Natural killer cell (primary cell): ENCODE results near the gene SLC6A19. TPM values are rescaled to one million over a fixed set of nuclear protein-coding genes. Genes with fewer than 3 reads are reported as not detected.
A peak's percentile ranks its signal among the peaks of the same experiment; 100 is the strongest.

Experiments used
- ATAC-seq, 3 donors: fragments of 150-1000 bp in 2 of 3; fragments of 200-7000 bp in 1 of 3; cut with Tn5 transposase; 1 replicate in 1 of 3; 2 replicates in 2 of 3; pipeline ENCODE4 v1.10.0; 2021; ENCODE audit warnings: mild to moderate bottlenecking in 2 of 3, moderate library complexity in 2 of 3
- DNase-seq, 2 donors: peaks; one replicate each; pipeline versions ENCODE4 v3.0.0 to v3.0.0-alpha.2; 2013 to 2021; ENCODE audit warnings: mixed read lengths in 1 of 2
- H3K27ac ChIP-seq: one replicate; pipeline ENCODE4 v1.5.1; 2013; ENCODE audit warnings: mild to moderate bottlenecking, low read length
- H3K27me3 ChIP-seq: one replicate; pipeline ENCODE4 v1.6.1; 2013; ENCODE audit warnings: low read length; ENCODE audit not compliant: control insufficient read depth, insufficient read depth
- H3K36me3 ChIP-seq: one replicate; pipeline ENCODE4 v1.6.1; 2013; ENCODE audit warnings: low read length; ENCODE audit not compliant: control insufficient read depth, insufficient read depth
- H3K4me1 ChIP-seq: one replicate; pipeline ENCODE4 v1.6.1; 2013; ENCODE audit warnings: low read length; ENCODE audit not compliant: control insufficient read depth, insufficient read depth
- H3K4me3 ChIP-seq: one replicate; pipeline ENCODE4 v1.5.1; 2013; ENCODE audit warnings: low read length
- H3K9me3 ChIP-seq: one replicate; pipeline ENCODE4 v1.6.1; 2013; ENCODE audit warnings: low read length; ENCODE audit not compliant: control insufficient read depth, insufficient read depth
- H3K27ac Mint-ChIP-seq, 2 donors: one replicate each; pipeline ENCODE4 v1.8.0; 2022; ENCODE audit warnings: mild to moderate bottlenecking in 2 of 2, mixed read lengths in 2 of 2, moderate library complexity in 1 of 2
- H3K27me3 Mint-ChIP-seq, 2 donors: one replicate each; pipeline ENCODE4 v1.8.0; 2022; ENCODE audit warnings: low read depth in 2 of 2, mixed read lengths in 2 of 2
- H3K36me3 Mint-ChIP-seq: one replicate; pipeline ENCODE4 v1.8.0; 2022; ENCODE audit warnings: mixed read lengths
- H3K4me1 Mint-ChIP-seq, 2 donors: one replicate each; pipeline ENCODE4 v1.8.0; 2022; ENCODE audit warnings: mixed read lengths in 2 of 2
- H3K4me3 Mint-ChIP-seq: one replicate; pipeline ENCODE4 v1.8.0; 2022; ENCODE audit warnings: mild to moderate bottlenecking, moderate library complexity, mixed read lengths
- H3K9me3 Mint-ChIP-seq, 2 donors: one replicate each; pipeline ENCODE4 v1.8.0; 2022; ENCODE audit warnings: mixed read lengths in 2 of 2
- CTCF ChIP-seq: fragments of 200-600 bp; IDR thresholded peaks from one replicate; pipeline ENCODE4 v1.8.0; 2022; ENCODE audit warnings: antibody characterized with exemption
- WGBS: methylation state at CpG from one replicate; pipeline ENCODE4 v1.1.7; 2013; ENCODE audit warnings: missing lambda C conversion rate; ENCODE audit not compliant: insufficient coverage; 5-methylcytosine and 5-hydroxymethylcytosine counted together
- intact Hi-C: fragments of 100-400 bp; cut with micrococcal nuclease; formaldehyde crosslinking; loops from one replicate; pipeline ENCODE4 v1.14.2; 2022
- total RNA-seq, 4 donors: library from RNA; stranded (reverse); fragments of 120-200 nt in 1 of 4; gene quantifications; one replicate each; pipeline versions ENCODE4 v1.2.3 to v1.2.4, GENCODE V29; 2013 to 2022

SLC6A19 gene
- total RNA-seq = not detected
- total RNA-seq (2013) = not detected

GRCh38 chr5:1201327-1202025, at the start of gene SLC6A19:
SLC6A19 (plus strand) TSS chr5:1201595; CDS start chr5:1201651, 56 bp downstream.
- H3K4me1 Mint-ChIP-seq = no peaks in the 10 kb centered on the region
- Histone ChIP-seq H3K4me3 (no peak within 1 kb of the TSS), H3K4me1 (no peaks in the 10 kb centered on the region), H3K27ac (no peak within 1 kb of the TSS), H3K27me3 (no peaks in the 10 kb centered on the region), H3K9me3 (no peaks in the 10 kb centered on the region), H3K36me3 (no peaks in the 10 kb centered on the region)
- no peaks in the 10 kb centered on the region for H3K9me3 Mint-ChIP-seq
- WGBS = 81% methylated on average over 51 of the region's 51 CpGs
- no peak within 1 kb of the TSS for H3K27ac Mint-ChIP-seq
- TF ChIP-seq CTCF = no peak
- no peaks in the 10 kb centered on the region for H3K36me3 Mint-ChIP-seq
- no peak for DNase-seq
- ATAC-seq = no peak
- H3K27me3 Mint-ChIP-seq = peaks cover 7 to 8% of the 10 kb centered on the region in 2 donors
- intact Hi-C loops = no loop called here
- no peak within 1 kb of the TSS for H3K4me3 Mint-ChIP-seq

- Histone ChIP-seq H3K27me3 (peaks cover 5% of the 10 kb centered on the region), H3K4me3 (no peak overlapping the region), H3K9me3 (peaks cover 3% of the 10 kb centered on the region), H3K36me3 (no peaks in the 10 kb centered on the region), H3K4me1 (peaks cover 59% of the 10 kb centered on the region), H3K27ac (peak overlapping the region; percentile 73)
- WGBS = 11% methylated on average over 10 of the region's 10 CpGs
- intact Hi-C loops = loop anchor here (5.0 kb wide), 1 partner anchor 45 kb away; no protein-coding TSS in a partner anchor
- Mint-ChIP-seq H3K9me3 (no peaks in the 10 kb centered on the region), H3K4me3 (peak overlapping the region; percentile 73), H3K27ac (peak overlapping the region; percentile 3 to 25), H3K27me3 (peaks cover 0 to 9% of the 10 kb centered on the region in 2 donors), H3K36me3 (no peaks in the 10 kb centered on the region), H3K4me1 (peaks cover 31 to 37% of the 10 kb centered on the region in 2 donors)
- no peak for TF ChIP-seq CTCF
- ATAC-seq = peak; percentile 67 to 80 (median 70)
- peak; percentile 42 to 47 for DNase-seq
Measured at GRCh38 chr5:1152156-1152555, 49.2 kb upstream of the SLC6A19 start.

GRCh38 chr5:1152771-1153282, 48.6 kb upstream of the SLC6A19 start:
- peaks cover 31 to 44% of the 10 kb centered on the region in 2 donors for H3K4me1 Mint-ChIP-seq
- peaks cover 3% of the 10 kb centered on the region for H3K9me3 ChIP-seq
- no peak overlapping the region for H3K4me3 ChIP-seq
- 88% methylated on average over 11 of the region's 15 CpGs for WGBS
- peaks cover 5% of the 10 kb centered on the region for H3K27me3 ChIP-seq
- intact Hi-C loops = loop anchor here (5.0 kb wide), 1 partner anchor 46 kb away; no protein-coding TSS in a partner anchor
- no peak for DNase-seq
- H3K27me3 Mint-ChIP-seq = peaks cover 0 to 15% of the 10 kb centered on the region in 2 donors
- no peaks in the 10 kb centered on the region for H3K9me3 Mint-ChIP-seq
- no peaks in the 10 kb centered on the region for H3K36me3 ChIP-seq
- no peak for TF ChIP-seq CTCF
- ATAC-seq = no peak
- H3K4me1 ChIP-seq = peaks cover 59% of the 10 kb centered on the region
- H3K27ac ChIP-seq = peak overlapping the region; percentile 73
- H3K27ac Mint-ChIP-seq = peak overlapping the region; percentile 3 to 25
- peak overlapping the region; percentile 73 for H3K4me3 Mint-ChIP-seq
- H3K36me3 Mint-ChIP-seq = no peaks in the 10 kb centered on the region
